GM12874 (cell line): ENCODE measurements around the gene SLC40A1.

Experiments used
- CTCF ChIP-seq: IDR thresholded peaks from 2 replicates; pipeline ENCODE4 v1.5.1; 2011; ENCODE audit warnings: low read depth, mild to moderate bottlenecking, control low read depth, low read length, moderate library complexity; ENCODE audit not compliant: insufficient read depth

Gene SLC40A1

DNA sequence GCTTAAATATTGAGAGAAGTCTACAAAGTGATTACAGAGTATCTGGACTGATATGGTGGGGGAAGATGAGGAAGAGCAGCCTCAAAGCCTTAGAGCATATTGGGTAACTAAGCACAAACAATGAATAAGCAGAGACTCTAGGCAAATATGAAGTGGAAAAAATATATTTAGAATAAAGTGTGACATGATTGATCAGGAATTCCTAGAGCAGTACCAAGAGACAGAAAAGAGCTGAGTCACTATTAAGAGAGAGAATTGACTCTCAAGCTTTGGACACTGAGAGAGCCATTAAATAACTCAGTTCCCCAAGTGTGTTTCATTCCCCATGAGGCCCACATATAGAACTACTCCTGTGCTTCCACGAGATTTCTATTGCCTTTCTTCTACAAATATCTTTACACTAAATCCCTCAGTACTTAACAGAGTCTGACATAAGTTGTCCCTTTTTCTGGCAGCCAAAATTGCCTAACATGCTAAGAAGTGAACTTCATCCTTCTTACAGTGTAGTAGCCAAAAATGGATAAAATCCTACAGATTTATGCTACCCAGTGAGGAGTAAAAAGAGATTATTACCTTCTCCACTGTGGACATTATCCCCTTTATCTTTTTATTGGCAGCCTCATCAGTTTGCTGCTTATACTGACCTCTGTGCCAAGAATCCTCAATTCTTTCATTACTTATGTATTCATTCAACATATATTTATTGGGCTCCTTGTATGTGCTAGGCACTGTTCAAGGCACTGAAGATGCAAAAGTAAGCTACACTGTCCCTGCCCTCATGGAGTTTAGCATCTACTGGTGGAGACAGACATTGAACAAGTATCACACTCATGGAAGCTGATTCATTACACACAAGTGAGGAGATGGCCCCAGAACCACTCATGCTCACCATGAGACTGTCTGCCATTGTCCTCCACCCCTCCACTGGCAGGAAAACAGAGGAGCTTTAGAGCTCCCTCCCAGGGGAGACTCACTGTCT lies 45.4 kb downstream of the SLC40A1 start:
- TF ChIP-seq CTCF = no peak

DNA sequence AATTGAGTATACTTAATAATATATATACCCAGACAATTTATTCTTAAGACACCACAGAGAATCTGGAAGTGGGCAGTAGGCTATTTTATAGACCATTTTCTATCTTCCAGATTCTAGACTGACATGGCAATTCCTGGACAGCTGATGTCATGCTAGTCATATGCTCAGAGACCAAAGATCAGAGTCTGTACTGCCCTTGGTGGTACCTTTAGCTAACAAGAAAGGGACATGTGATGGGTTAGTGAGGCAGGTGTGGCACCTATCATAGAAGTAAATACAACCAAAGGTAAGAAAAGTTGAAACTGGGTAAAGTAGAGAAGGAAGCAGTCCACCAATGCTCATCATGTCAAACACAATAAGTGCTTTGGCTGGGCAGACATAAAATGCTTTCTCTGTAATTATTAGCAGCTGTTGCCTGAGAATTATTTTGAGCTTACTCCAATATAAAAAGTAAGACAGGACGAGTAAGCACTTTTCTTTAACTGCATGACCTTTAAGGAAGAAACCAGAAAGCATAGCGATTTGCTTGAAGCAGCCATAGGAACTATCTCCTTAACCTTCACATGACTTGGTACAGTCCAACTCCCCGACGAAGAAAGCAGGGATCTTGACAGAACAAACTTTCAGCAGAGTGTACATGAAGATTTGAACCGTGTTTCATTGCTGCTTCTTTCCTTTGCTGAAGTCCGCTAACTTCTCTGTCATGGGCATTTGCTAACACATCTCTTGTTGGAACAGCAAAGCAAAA lies 47.1 kb downstream of the SLC40A1 start:
- no peak for TF ChIP-seq CTCF

DNA sequence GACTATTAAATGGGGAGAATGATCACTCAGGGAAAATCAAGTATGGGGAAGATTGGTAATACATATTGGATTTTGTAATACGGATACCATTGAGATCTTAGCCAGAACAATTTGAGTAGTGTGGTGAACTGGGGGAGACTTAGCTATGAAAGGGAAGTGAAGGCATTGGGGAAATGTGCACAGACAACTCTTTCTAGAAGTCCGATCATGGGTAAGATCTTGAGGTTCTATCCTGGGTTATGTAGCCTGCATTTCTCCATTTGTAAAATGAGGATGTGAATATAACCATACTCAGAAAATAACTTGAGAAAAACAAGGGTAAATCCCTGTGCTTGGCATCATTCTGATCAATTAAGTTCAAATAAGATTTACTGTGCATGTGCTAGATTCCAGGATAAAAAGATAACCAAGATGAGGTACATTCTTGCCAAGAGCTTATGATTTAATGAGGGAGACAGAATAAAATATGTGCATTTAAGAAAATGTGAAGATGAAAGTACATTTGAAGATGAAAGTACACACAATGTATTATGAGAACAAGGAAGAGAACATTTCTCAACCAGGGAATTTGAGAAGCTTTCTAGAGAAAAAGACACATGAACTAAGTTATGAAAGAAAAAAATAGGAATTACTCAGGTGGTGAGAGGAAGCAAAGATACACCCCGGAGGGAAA lies 49.5 kb downstream of the SLC40A1 start:
- TF ChIP-seq CTCF = no peak

- TF ChIP-seq CTCF = no peak
Observed at GRCh38 chr2:189528617-189529016, 52.0 kb downstream of the SLC40A1 start.

GRCh38 chr2:189527812-189528592 lies 52.6 kb downstream of the SLC40A1 start:
- no peak for TF ChIP-seq CTCF

DNA sequence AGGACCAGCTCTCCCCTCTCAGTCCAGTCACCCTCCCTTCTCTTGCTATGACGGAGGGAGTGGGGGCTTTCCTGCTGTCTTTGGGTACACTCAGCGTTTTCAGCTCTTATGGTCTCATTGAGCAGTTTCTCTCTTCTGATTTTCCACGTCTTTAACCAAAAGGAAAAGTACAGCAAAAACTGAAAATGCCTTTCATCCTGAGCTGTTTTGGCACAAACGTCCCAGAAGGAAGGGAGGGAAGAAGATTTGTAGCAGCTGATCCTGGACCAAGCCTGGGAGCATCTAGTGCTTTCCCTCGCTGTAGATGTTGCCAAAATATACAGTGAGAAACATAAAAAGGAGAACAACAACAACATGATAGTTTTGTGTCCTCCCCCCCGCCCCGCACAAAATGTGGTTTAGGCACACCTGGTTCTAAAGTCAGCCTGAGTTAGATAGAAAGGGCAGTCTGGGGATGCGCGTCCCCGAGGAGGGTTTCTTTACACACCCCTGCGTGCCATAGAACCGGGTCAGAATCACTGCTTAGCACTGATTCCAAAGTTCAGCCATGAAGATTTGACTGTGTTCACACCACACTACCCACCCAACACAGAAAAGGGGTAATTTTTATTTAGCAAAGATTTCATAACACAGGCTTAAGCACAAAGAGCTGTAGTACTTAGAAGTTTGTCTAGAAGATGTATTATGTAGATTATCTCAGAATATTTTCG lies 53.4 kb downstream of the SLC40A1 start:
- TF ChIP-seq CTCF = no peak
